Head of caudate nucleus (tissue), 42 donors: ENCODE data around the gene CEP68.
"Not testable (repeated sequence)": the region's sequence is repeated elsewhere in the genome, so short reads cannot be mapped to it uniquely, and the experiment has no call there.

Experiments used
- DNase-seq, 42 donors: peaks; one replicate each; pipeline versions ENCODE4 v3.0.0 to v3.0.0-alpha.2; 2020 to 2021; ENCODE audit warnings: mixed read lengths in 7 of 42
- intact Hi-C: fragments of 100-400 bp; cut with DNase I; formaldehyde crosslinking; loops from one replicate; pipeline ENCODE4 v1.15.0; 2022

CEP68 gene

GRCh38 chr2:65113816-65114215, 57.6 kb downstream of the CEP68 start:
- intact Hi-C loops = no loop called here
- no peak for DNase-seq

GRCh38 chr2:65114921-65115320, 58.7 kb downstream of the CEP68 start:
- intact Hi-C loops = no loop called here

GRCh38 chr2:65116645-65117044, 60.4 kb downstream of the CEP68 start:
- peak in 1 of 42 donors; percentile 35 for DNase-seq
- intact Hi-C loops = no loop called here

More at GRCh38 chr2:65114921-65115320, 58.7 kb downstream of the CEP68 start:
- no peak for DNase-seq

- intact Hi-C loops = no loop called here
- DNase-seq = peak in 1 of 42 donors; percentile 21
Measured at GRCh38 chr2:65120990-65121693, 64.9 kb downstream of the CEP68 start.

- DNase-seq = peak in 1 of 42 donors; percentile 16
- intact Hi-C loops = no loop called here
Measured at GRCh38 chr2:65122313-65122712, 66.1 kb downstream of the CEP68 start.

- not testable (repeated sequence) for DNase-seq
Measured at GRCh38 chr2:65125457-65125856, 69.2 kb downstream of the CEP68 start.

GRCh38 chr2:65128297-65129190, 72.3 kb downstream of the CEP68 start:
- peak in 3 of 42 donors; percentile 9 to 17 (median 16) for DNase-seq
- intact Hi-C loops = no loop called here

More at GRCh38 chr2:65125457-65125856, 69.2 kb downstream of the CEP68 start:
- intact Hi-C loops = not testable (repeated sequence)

GRCh38 chr2:65129286-65129825, 73.1 kb downstream of the CEP68 start:
- peak in 25 of 42 donors; percentile 6 to 69 (median 36) for DNase-seq
- intact Hi-C loops = no loop called here

- intact Hi-C loops = loop anchor here (2.0 to 10.0 kb wide), 3 partner anchors 73 to 305 kb away; partner anchors contain the start of genes ACTR2, CEP68 and SPRED2
- DNase-seq = peak; percentile 98 to 100 (median 99)
Measured at GRCh38 chr2:65129826-65130663, 73.8 kb downstream of the CEP68 start, which contains the start of gene RAB1A. Gene RAB1A, minus strand, starts transcription at chr2:65130106. Its CDS starts 191 bp downstream, at chr2:65129915.

- intact Hi-C loops = loop anchor here (2.0 to 10.0 kb wide), 3 partner anchors 74 to 304 kb away; partner anchors contain the start of genes ACTR2, CEP68 and SPRED2
- DNase-seq = peak in 1 of 42 donors; percentile 13
Measured at GRCh38 chr2:65130664-65131175, 74.5 kb downstream of the CEP68 start.

- intact Hi-C loops = loop anchor here (5.0 to 10.0 kb wide), 2 partner anchors 94 to 302 kb away; partner anchors contain the start of genes ACTR2 and SPRED2
- DNase-seq = not testable (repeated sequence)
Measured at GRCh38 chr2:65132930-65133329, 76.7 kb downstream of the CEP68 start.

GRCh38 chr2:65133626-65134025, 77.4 kb downstream of the CEP68 start:
- intact Hi-C loops = loop anchor here (5.0 to 10.0 kb wide), 2 partner anchors 94 to 301 kb away; partner anchors contain the start of genes ACTR2 and SPRED2

GRCh38 chr2:65134158-65134557, 77.9 kb downstream of the CEP68 start:
- no peak for DNase-seq
- intact Hi-C loops = loop anchor here (5.0 to 10.0 kb wide), 2 partner anchors 93 to 301 kb away; partner anchors contain the start of genes ACTR2 and SPRED2

More at GRCh38 chr2:65133626-65134025, 77.4 kb downstream of the CEP68 start:
- no peak for DNase-seq

- DNase-seq = no peak
- intact Hi-C loops = loop anchor here (10.0 kb wide), 1 partner anchor 299 kb away; the partner anchor contains the start of gene SPRED2
Measured at GRCh38 chr2:65136253-65136652, 80.0 kb downstream of the CEP68 start.
